ENCODE results near the gene HS3ST6. TPM values are rescaled to one million over a fixed set of nuclear protein-coding genes. Genes with fewer than 3 reads are reported as not detected.

The HS3ST6 gene
- total and polyA plus RNA-seq, 2 of the 13 experiments (the other 11 are each of a cell fraction or from before 2014, with no cell fraction given): not detected

GRCh38 chr16:1895068-1895467 lies 23.1 kb downstream of the HS3ST6 start:
- no peak overlapping the region for H2AFZ ChIP-seq (ENCODE audit: low read length)
- H3K4me3 ChIP-seq (replicated peaks in 1 of 3; ENCODE audit: insufficient read depth in 1 of 3, low read depth in 2 of 3, low read length in 3 of 3): no peak overlapping the region
- TF ChIP-seq ADNP (CRISPR knock-in tag; IDR thresholded peaks at IDR 0.05): no peak
- TF ChIP-seq SIN3B (IDR thresholded peaks at IDR 0.05; ENCODE audit: low read length): no peak
- no peak for TF ChIP-seq ZNF136 (CRISPR knock-in tag; IDR thresholded peaks at IDR 0.05; ENCODE audit: low read depth)
- no peak for TF ChIP-seq ZNF484 (CRISPR knock-in tag; IDR thresholded peaks at IDR 0.05; ENCODE audit: borderline replicate concordance, low read depth)
- TF ChIP-seq ZNF335 (CRISPR knock-in tag; IDR thresholded peaks at IDR 0.05): no peak
- DNase-seq (ENCODE audit: low spot score) (no peak), ATAC-seq (no peak), FAIRE-seq (no peak)
- intact Hi-C loops (cut with micrococcal nuclease; ENCODE audit: unreplicated experiment) (no loop called here), in situ Hi-C loops (cut with HindIII; ENCODE audit: extremely low pct_ligation_motif_present, low pct_unique_long_range_greater_than_20kb) (no loop called here)
- no peaks in the 10 kb centered on the region for H3K36me3 ChIP-seq (replicated peaks in 1 of 2; ENCODE audit: control insufficient read depth in 1 of 2, insufficient read depth in 2 of 2, low read length in 2 of 2)
- H3K27ac ChIP-seq (ENCODE audit: extremely low read length, insufficient read depth, low read length): no peak overlapping the region
- peaks cover 4% of the 10 kb centered on the region for H3K4me1 ChIP-seq (ENCODE audit: insufficient read depth, low read length)
- WGBS (ENCODE audit: low lambda C conversion rate): no CpG with 5 or more reads among the region's 5 CpGs
- no peaks in the 10 kb centered on the region for H3K79me2 ChIP-seq (ENCODE audit: insufficient read depth, low read length)
- H3K4me2 ChIP-seq (ENCODE audit: low read depth, low read length): no peak overlapping the region
- BruUV-seq (replicated peaks): no TSS peak
- H3K9me3 ChIP-seq (ENCODE audit: low read length): no peaks in the 10 kb centered on the region
- ChIA-PET POLR2A (no interaction called here), CTCF (ENCODE audit: low intra/inter-chr PET ratio, low total read pairs) (no interaction called here)
- H4K20me1 ChIP-seq (ENCODE audit: insufficient read depth, low read length): no peaks in the 10 kb centered on the region
- no peak overlapping the region for H3K9ac ChIP-seq (ENCODE audit: insufficient read depth, low read depth, low read length)
- peaks cover 2 to 48% of the 10 kb centered on the region in 2 experiments; a peak in 4 of 5 replicates for H3K27me3 ChIP-seq (ENCODE audit: control insufficient read depth in 1 of 2, insufficient read depth in 2 of 2, low read length in 2 of 2)

GRCh38 chr16:1890708-1891050 lies 27.5 kb downstream of the HS3ST6 start:
- no peaks in the 10 kb centered on the region for H3K79me2 ChIP-seq (ENCODE audit: insufficient read depth, low read length)
- ChIA-PET CTCF (ENCODE audit: low intra/inter-chr PET ratio, low total read pairs) (no interaction called here), POLR2A (no interaction called here)
- FAIRE-seq: no peak
- BruUV-seq (replicated peaks): no TSS peak
- no peak overlapping the region for H3K9ac ChIP-seq (ENCODE audit: insufficient read depth, low read depth, low read length)
- 20% methylated on average over 4 of the region's 4 CpGs for WGBS (ENCODE audit: low lambda C conversion rate)
- H3K4me2 ChIP-seq (ENCODE audit: low read depth, low read length): no peak overlapping the region
- no peaks in the 10 kb centered on the region for H3K4me1 ChIP-seq (ENCODE audit: insufficient read depth, low read length)
- in situ Hi-C loops (cut with HindIII; ENCODE audit: extremely low pct_ligation_motif_present, low pct_unique_long_range_greater_than_20kb) (no loop called here), intact Hi-C loops (cut with micrococcal nuclease; ENCODE audit: unreplicated experiment) (no loop called here)
- H3K36me3 ChIP-seq (replicated peaks in 1 of 2; ENCODE audit: control insufficient read depth in 1 of 2, insufficient read depth in 2 of 2, low read length in 2 of 2): no peaks in the 10 kb centered on the region
- no peak for TF ChIP-seq KLF16 (CRISPR knock-in tag; IDR thresholded peaks at IDR 0.05)
- no peak for TF ChIP-seq KDM5A (IDR thresholded peaks at IDR 0.05; ENCODE audit: borderline replicate concordance, low read length)
- no peak for TF ChIP-seq SUZ12 (IDR thresholded peaks at IDR 0.05; ENCODE audit: low read depth, low read length)
- TF ChIP-seq CERS6 (CRISPR knock-in tag; IDR thresholded peaks at IDR 0.05): no peak
- TF ChIP-seq KDM1A (CRISPR knock-in tag; IDR thresholded peaks at IDR 0.05): no peak
- TF ChIP-seq, protein P1, sequence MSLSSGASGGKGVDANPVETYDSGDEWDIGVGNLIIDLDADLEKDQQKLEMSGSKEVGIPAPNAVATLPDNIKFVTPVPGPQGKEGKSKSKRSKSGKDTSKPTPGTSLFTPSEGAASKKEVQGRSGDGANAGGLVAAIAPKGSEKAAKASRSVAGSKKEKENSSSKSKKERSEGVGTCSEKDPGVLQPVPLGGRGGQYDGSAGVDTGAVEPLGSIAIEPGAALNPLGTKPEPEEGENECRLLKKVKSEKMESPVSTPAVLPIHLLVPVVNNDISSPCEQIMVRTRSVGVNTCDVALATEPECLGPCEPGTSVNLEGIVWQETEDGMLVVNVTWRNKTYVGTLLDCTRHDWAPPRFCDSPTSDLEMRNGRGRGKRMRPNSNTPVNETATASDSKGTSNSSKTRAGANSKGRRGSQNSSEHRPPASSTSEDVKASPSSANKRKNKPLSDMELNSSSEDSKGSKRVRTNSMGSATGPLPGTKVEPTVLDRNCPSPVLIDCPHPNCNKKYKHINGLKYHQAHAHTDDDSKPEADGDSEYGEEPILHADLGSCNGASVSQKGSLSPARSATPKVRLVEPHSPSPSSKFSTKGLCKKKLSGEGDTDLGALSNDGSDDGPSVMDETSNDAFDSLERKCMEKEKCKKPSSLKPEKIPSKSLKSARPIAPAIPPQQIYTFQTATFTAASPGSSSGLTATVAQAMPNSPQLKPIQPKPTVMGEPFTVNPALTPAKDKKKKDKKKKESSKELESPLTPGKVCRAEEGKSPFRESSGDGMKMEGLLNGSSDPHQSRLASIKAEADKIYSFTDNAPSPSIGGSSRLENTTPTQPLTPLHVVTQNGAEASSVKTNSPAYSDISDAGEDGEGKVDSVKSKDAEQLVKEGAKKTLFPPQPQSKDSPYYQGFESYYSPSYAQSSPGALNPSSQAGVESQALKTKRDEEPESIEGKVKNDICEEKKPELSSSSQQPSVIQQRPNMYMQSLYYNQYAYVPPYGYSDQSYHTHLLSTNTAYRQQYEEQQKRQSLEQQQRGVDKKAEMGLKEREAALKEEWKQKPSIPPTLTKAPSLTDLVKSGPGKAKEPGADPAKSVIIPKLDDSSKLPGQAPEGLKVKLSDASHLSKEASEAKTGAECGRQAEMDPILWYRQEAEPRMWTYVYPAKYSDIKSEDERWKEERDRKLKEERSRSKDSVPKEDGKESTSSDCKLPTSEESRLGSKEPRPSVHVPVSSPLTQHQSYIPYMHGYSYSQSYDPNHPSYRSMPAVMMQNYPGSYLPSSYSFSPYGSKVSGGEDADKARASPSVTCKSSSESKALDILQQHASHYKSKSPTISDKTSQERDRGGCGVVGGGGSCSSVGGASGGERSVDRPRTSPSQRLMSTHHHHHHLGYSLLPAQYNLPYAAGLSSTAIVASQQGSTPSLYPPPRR (CRISPR knock-in tag; IDR thresholded peaks at IDR 0.05; ENCODE audit: borderline replicate concordance): no peak
- no peak for TF ChIP-seq CEBPB (IDR thresholded peaks at IDR 0.05; ENCODE audit: borderline replicate concordance, low read depth, low read length)
- TF ChIP-seq ZKSCAN8 (CRISPR knock-in tag; IDR thresholded peaks at IDR 0.05; ENCODE audit: borderline replicate concordance): no peak
- H3K4me3 ChIP-seq (replicated peaks in 1 of 3; ENCODE audit: insufficient read depth in 1 of 3, low read depth in 2 of 3, low read length in 3 of 3): no peak overlapping the region
- no peak overlapping the region for H2AFZ ChIP-seq (ENCODE audit: low read length)
- no peak for ATAC-seq
- DNase-seq (ENCODE audit: low spot score): no peak
- H4K20me1 ChIP-seq (ENCODE audit: insufficient read depth, low read length): no peaks in the 10 kb centered on the region
- no peaks in the 10 kb centered on the region for H3K9me3 ChIP-seq (ENCODE audit: low read length)
- no peak overlapping the region for H3K27ac ChIP-seq (ENCODE audit: extremely low read length, insufficient read depth, low read length)
- peaks cover 0 to 36% of the 10 kb centered on the region in 2 experiments; a peak in 3 of 5 replicates for H3K27me3 ChIP-seq (ENCODE audit: control insufficient read depth in 1 of 2, insufficient read depth in 2 of 2, low read length in 2 of 2)
